ENCODE measurements around the gene NR5A2. TPM values are rescaled to one million over a fixed set of nuclear protein-coding genes. Genes with fewer than 3 reads are reported as not detected.
"Not testable (repeated sequence)": the region's sequence is repeated elsewhere in the genome, so short reads cannot be mapped to it uniquely, and the experiment has no call there.

NR5A2 gene
- total RNA-seq, 1 donor from 2014 or later = 5.9 TPM

DNA sequence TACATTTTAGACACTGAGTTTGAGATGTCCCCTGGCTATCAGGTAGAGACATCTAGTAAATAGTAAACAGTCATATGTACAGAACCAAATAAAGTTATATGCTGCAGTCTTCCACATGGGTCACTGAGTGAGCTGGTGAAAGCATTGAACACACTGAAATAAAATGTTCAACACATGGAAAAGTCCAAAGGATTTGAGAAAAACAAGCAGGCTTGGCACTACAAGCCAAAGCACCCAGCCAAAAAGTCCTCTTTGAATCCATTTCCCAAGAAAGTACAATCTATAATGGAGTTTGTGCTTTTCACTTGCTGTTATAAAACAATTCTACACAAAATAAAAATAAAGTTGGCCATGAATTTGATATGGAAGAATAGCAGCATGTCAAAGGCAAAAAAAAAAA is 135.4 kb downstream of the NR5A2 start:
- no peak for DNase-seq (ENCODE audit: low spot score)

GRCh38 chr1:200163911-200164310 is 136.4 kb downstream of the NR5A2 start:
- DNase-seq (ENCODE audit: low spot score) = no peak

DNA sequence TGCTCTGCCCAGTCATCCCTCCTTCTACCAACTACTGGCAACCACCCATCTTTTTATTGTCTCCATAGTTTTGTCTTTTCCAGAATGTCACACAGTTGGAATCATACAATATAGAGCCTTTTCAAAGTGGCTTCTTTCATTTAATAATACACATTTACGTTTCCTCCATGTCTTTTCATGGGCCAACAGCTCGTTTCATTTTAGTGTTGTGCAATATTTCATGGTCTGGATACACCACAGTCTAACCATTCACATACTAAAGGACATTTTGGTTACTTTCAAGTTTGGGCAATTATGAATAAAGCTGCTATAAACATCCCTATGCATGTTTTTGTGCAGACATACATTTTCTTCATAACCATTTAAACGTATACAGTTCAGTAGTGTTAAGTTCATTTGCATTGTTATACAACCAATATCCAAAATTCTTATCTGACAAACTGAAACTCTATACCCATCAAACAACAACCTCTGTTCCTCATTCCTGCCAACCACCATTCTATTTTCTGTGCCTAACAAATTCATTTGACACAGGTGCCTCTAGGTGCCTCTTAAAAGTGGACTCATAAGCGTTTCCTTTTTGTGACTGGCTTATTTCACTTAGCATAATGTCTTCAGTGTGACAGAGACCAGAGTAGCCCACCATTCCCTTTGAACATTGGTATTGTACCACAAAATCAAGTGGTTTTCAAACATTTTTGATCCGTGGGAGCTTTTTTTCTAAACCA is 138.1 kb downstream of the NR5A2 start:
- no peak for DNase-seq (ENCODE audit: low spot score)

GRCh38 chr1:200166411-200166810 is 138.9 kb downstream of the NR5A2 start:
- DNase-seq (ENCODE audit: low spot score) = no peak

DNA sequence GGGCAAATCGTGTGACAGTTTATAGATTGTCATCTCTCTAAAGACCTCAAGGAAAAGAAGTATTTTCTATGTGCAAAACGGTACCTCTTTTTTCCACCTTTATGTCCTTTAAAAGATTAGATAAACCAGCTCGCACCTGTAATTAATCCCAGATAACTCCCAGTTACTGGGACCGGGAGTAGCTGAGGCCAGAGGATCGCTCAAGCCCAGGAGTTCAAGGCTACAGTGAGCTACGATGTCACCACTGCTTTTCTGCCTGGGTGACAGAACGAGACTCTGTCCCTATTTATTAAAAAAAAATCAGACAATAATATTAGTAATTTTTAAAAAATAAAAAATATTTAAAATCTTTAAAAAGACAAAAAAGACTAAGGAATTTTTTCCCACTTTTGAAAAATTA is 141.4 kb downstream of the NR5A2 start:
- no peak for DNase-seq (ENCODE audit: low spot score)

DNA sequence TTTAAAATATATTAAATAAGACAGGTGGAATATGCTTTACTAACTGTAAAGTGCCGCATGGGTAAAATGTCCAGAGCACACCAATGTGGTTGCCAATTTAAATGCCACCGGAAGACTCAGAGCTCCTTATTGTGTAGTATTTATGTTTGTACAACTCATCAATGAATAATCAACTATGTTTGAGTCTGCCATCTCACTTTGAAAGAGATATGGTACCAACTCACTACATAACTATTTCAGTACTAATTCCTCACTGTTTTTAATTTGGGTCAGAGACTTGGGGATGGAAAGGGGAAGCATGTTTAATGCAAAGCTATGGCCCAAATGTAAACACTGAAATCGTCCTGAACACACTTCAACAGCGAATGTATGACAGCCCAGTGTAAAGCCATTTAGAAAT is 144.8 kb downstream of the NR5A2 start:
- DNase-seq (ENCODE audit: low spot score) = no peak

- no peak for DNase-seq (ENCODE audit: low spot score)
These were observed 145.6 kb downstream of the NR5A2 start for GRCh38 chr1:200173097-200173618.

GRCh38 chr1:200174525-200175295 is 147.2 kb downstream of the NR5A2 start:
- no peak for DNase-seq (ENCODE audit: low spot score)

DNA sequence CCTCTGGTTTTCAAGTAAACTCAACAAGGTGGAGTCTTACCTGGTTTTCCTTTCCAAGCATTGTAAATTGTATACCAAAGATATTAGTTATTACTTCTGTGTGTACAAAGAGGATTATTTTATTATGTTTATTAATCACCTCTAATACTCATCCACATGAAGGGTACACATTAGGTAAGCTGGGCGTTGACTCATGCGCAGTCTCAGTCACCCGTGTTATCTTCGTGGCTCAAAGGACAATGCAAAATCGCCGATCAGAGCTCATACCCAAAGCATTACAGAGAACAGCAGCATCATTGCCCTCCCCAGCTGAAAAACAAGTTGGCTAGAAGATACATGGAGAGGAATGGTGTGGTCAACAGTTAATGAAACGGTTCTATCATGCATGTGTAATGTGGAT is 148.7 kb downstream of the NR5A2 start:
- DNase-seq (ENCODE audit: low spot score) = no peak

DNA sequence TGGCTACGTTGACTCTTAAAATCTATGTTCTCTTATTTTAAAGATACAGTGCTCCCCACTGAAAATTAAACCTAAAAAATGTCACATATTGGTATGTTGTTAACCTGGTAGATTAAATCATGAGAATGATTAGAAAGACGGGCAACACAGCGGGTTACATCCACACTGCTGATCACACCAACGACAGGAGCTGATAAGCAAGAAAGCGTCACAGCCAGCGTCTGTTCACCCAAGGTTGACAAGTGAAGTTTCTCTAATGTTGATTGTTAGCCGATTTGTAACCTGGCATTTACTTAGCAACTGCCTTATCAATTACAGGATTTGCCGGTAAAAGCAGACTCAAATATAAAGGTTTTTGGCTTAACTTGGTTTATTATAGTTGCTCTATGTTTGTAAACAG is 149.3 kb downstream of the NR5A2 start:
- no peak for DNase-seq (ENCODE audit: low spot score)

GRCh38 chr1:200178340-200178739 is 150.8 kb downstream of the NR5A2 start:
- no peak for DNase-seq (ENCODE audit: low spot score)

GRCh38 chr1:200179126-200179780 is 151.7 kb downstream of the NR5A2 start:
- DNase-seq (ENCODE audit: low spot score) = no peak

DNA sequence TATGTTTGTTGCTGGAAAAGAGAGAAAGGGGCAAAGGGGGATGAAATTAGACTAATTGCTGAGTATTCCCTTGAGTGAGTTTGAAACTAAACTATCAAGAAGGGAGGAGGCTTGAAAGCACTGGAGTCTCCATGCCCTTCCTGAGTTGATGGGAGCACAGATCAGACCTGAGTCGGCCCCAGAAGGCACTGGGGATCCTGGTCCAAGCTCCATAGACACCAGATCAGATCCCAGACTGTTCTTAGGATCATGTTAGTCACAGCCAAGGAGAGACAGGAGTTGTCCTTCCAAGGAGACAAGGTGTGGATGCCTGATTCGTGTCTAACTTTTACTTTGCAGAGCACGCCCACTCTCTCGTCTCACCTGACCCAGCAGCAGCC is 152.3 kb downstream of the NR5A2 start:
- DNase-seq (ENCODE audit: low spot score) = no peak

DNA sequence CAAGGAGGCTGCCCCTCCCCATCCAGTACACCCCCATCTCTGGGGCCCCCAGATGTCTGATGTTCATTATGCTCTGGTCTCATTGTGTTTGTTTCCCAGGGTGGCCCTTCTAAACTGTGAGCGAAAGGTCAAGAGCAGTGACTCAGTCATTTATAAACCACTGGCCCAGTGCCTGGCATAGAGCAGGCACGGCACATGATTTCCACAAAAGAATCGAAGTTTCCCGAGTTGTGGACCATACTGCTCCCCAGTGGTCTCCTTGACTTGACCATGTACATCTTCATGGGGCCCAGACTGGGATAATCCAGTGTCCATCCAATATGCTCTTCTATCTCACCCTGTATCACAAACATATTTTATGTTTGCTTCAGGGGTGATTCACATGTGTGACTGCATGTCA is 153.3 kb downstream of the NR5A2 start:
- no peak for DNase-seq (ENCODE audit: low spot score)

GRCh38 chr1:200181861-200182260 is 154.4 kb downstream of the NR5A2 start:
- no peak for DNase-seq (ENCODE audit: low spot score)

DNA sequence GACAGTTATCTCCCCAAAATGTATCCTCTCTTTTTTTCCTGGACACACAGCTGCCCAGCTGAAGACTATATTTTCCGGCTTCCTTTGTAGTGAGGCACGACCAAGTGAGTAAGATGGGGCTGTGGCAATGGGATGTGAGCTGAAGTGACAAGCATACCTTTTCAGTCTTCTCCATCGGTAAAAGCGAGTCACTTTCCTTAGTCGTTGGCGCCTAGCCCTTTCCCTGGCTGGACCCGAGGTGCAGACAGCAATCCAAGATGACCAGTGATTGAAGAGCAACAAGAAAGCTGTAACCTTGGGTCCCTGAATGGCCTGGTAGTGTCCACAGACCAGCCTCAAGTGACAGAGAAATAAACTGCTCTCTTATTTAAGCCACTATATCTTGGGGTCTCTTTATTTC is 155.2 kb downstream of the NR5A2 start:
- no peak for DNase-seq (ENCODE audit: low spot score)

DNA sequence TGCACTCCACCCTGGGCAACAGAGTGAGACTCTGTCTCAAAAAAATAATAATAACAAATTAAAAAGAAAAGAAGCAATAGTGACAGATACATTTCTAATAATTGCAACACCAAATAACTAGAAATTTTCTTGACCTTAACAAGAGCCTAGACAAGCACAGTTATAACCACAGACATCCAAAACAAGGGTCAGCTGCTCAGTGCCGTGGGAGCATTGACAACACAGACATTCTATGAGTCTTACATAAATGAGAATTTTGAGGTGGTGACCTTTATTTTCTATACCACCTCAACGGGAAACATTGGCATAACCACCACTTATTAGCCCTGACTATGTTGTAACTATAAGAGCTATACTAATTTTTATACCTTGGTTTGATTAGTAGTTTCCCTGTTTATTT is 156.1 kb downstream of the NR5A2 start:
- no peak for DNase-seq (ENCODE audit: low spot score)

GRCh38 chr1:200184196-200184595 is 156.7 kb downstream of the NR5A2 start:
- peak; percentile 85 for DNase-seq (ENCODE audit: low spot score)

- DNase-seq (ENCODE audit: low spot score) = not testable (repeated sequence)
These were observed 157.7 kb downstream of the NR5A2 start for GRCh38 chr1:200185191-200185590.

DNA sequence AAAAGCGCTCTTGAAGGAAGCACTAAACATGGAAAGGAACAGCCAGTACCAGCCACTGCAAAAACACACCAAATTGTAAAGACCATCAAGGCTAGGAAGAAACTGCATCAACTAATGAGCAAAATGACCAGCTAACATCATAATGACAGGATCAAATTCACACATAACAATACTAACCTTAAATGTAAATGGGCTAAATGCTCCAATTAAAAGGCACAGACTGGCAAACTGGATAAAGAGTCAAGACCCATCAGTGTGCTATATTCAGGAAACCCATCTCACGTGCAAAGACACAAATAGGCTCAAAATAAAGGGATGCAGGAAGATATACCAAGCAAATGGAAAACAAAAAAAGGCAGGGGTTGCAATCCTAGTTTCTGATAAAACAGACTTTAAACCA is 159.8 kb downstream of the NR5A2 start:
- DNase-seq (ENCODE audit: low spot score) = not testable (repeated sequence)

DNA sequence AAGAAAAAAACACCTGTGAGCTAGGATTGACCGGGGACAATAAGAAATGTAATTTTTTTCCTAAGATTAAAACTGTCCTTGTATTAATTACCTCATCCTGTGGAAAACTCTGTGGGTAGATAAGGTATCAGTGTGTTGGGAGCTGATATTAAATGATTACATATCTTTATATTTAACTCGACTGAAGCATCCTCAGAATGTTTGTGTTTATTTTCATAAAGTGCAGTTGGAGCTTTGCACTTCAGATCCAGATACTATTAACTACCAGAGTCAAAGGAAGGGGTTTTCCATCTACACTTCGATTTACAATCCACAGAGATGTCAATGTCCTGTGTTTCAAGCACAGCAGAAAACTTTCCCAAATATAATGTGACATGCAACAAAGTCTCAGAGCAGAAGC is 164.5 kb downstream of the NR5A2 start:
- no peak for DNase-seq (ENCODE audit: low spot score)

DNA sequence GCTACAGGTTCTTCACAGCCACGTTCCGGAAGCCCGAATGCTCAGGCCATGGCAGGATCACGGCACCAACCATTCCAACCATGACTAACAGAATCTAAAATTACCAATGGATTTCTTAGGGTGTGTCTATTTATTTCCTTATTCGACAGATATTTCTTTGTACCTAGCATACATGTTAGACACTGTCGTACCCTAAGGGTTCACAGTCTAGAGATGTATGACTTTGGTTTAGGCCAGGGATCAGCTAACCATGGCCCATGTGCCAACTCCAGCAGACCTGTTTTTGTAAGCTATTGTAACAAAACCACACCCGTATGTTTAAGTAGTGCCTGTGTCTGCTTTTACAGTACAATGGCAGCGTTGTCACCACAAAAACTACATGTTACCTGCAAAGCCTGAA is 167.0 kb downstream of the NR5A2 start:
- no peak for DNase-seq (ENCODE audit: low spot score)

DNA sequence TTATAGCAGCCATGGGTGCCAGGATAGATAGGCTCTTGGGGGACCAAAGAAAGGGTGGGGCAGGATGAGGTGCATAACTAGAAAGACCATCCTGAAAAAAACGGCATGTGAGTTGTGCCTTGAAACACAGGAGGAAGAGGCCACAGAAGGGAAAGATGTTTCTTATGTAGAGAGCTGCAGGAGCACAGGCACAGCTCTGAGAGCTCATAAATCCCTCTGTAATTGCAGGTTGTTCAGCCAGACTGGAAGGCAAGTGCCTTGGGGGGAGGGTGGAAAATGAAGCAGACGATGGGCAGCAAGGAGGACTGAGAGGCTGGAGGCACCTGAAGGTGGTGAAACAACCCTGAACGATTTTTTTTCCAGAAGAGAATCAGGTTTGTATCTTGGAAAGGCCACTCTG is 170.7 kb downstream of the NR5A2 start:
- DNase-seq (ENCODE audit: low spot score) = no peak
